ENCODE results near the gene SNAP91. TPM values are rescaled to one million over a fixed set of nuclear protein-coding genes. Genes with fewer than 3 reads are reported as not detected.

SNAP91 gene
- total RNA-seq, 3 donors from 2014 or later (not counting 1 experiment from before 2014, with no cell fraction given): not detected

DNA sequence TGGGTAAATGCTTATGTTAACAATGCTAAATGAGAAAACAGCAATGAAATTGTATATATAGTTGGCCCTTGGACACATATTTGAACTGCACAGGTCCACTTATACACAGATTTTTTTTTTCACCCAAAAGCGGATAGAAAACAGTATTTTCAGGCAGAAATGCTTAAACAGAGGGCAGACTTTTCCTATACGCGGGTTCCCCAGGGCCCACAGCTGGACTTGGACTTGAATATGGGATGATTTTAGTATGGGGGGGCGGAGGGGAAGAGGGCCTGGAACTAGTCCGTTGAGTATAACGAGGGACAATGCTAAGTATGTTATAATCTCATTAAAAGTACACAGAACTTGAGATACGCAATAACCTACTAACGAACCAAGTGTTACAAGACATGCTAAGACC, 197.6 kb downstream of the SNAP91 start:
- Mint-ChIP-seq H3K27me3 (ENCODE audit: low read depth in 2 of 2) (peaks cover 29 to 38% of the 10 kb centered on the region in 2 donors), H3K4me3 (peak overlapping the region; percentile 40), H3K9me3 (no peaks in the 10 kb centered on the region), H3K27ac (no peak overlapping the region), H3K36me3 (no peaks in the 10 kb centered on the region), H3K4me1 (peaks cover 10 to 17% of the 10 kb centered on the region in 2 donors)
- no peaks in the 10 kb centered on the region for H3K9me3 ChIP-seq (ENCODE audit: control insufficient read depth, insufficient read depth, low read length)
- WGBS (ENCODE audit: insufficient coverage): 89% methylated on average over 8 of the region's 8 CpGs
- TF ChIP-seq, protein P1, sequence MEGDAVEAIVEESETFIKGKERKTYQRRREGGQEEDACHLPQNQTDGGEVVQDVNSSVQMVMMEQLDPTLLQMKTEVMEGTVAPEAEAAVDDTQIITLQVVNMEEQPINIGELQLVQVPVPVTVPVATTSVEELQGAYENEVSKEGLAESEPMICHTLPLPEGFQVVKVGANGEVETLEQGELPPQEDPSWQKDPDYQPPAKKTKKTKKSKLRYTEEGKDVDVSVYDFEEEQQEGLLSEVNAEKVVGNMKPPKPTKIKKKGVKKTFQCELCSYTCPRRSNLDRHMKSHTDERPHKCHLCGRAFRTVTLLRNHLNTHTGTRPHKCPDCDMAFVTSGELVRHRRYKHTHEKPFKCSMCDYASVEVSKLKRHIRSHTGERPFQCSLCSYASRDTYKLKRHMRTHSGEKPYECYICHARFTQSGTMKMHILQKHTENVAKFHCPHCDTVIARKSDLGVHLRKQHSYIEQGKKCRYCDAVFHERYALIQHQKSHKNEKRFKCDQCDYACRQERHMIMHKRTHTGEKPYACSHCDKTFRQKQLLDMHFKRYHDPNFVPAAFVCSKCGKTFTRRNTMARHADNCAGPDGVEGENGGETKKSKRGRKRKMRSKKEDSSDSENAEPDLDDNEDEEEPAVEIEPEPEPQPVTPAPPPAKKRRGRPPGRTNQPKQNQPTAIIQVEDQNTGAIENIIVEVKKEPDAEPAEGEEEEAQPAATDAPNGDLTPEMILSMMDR (IDR thresholded peaks at IDR 0.05): no peak
- H3K4me3 ChIP-seq (ENCODE audit: low read length): no peak overlapping the region
- peaks cover 6% of the 10 kb centered on the region for H3K27me3 ChIP-seq (ENCODE audit: control insufficient read depth, insufficient read depth, low read length)
- DNase-seq (no peak), ATAC-seq (no peak)
- H3K36me3 ChIP-seq (ENCODE audit: control insufficient read depth, insufficient read depth, low read length): no peaks in the 10 kb centered on the region
- no peak overlapping the region for H3K27ac ChIP-seq (ENCODE audit: low read length)
- intact Hi-C loops (cut with micrococcal nuclease): loop anchor here (5.0 kb wide), 1 partner anchor 94 kb away; no protein-coding TSS in a partner anchor
- H3K4me1 ChIP-seq (ENCODE audit: control insufficient read depth, insufficient read depth, low read length): peaks cover 10% of the 10 kb centered on the region

DNA sequence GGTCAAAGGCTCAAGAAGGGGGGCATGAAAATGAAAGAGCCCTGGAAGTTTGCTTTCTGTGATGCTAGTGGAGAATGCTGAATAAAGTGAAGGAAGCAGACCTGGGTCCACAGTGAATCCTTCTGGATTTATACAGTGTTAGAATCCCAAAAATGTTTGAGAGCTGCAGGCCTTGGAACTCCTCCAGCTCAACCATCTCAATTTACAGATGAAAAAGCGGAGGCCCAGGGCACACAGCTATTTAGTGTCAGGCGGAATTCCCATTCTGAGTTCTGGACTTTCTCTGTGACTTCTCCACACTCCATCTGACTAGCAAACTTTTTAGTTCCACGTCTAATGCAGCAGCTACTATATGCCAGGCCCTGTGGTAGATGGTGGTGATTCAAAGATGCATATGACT, 198.1 kb downstream of the SNAP91 start:
- H3K4me3 Mint-ChIP-seq: no peak overlapping the region

DNA sequence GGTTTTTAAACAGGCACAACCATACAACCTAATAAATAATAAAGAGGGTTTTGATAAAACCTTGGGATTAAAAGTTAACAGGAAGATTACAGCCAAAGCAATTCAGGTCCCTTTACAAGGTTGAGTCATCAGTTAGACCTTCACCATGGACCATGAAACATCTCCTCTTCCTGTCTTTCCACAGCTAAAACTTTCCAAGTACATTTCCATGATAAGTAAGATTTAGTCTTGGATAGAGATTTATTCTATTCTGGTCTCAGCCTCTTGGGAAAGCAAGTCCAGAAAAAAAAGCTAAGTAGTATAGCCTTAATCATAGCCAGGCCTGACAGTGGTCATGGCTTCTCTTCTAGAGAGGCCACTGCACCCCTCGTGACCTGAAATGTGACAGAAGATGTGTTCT, 199.5 kb downstream of the SNAP91 start:
- no peak overlapping the region for H3K27ac Mint-ChIP-seq
- H3K4me1 Mint-ChIP-seq: peaks cover 10 to 12% of the 10 kb centered on the region in 2 donors
- intact Hi-C loops (cut with micrococcal nuclease): no loop called here
- H3K4me3 ChIP-seq (ENCODE audit: low read length): no peak overlapping the region
- WGBS (ENCODE audit: insufficient coverage): 90% methylated on average over 1 of the region's 1 CpG
- no peak for ATAC-seq
- peaks cover 22 to 32% of the 10 kb centered on the region in 2 donors for H3K27me3 Mint-ChIP-seq (ENCODE audit: low read depth in 2 of 2)
- H3K4me3 Mint-ChIP-seq: no peak overlapping the region
- H3K36me3 ChIP-seq (ENCODE audit: control insufficient read depth, insufficient read depth, low read length): no peaks in the 10 kb centered on the region
- H3K9me3 Mint-ChIP-seq: no peaks in the 10 kb centered on the region
- H3K27me3 ChIP-seq (ENCODE audit: control insufficient read depth, insufficient read depth, low read length): peaks cover 6% of the 10 kb centered on the region
- TF ChIP-seq, protein P1 (IDR thresholded peaks at IDR 0.05): no peak
- no peak for DNase-seq
- H3K36me3 Mint-ChIP-seq: no peaks in the 10 kb centered on the region
- H3K9me3 ChIP-seq (ENCODE audit: control insufficient read depth, insufficient read depth, low read length): no peaks in the 10 kb centered on the region
- H3K27ac ChIP-seq (ENCODE audit: low read length): no peak overlapping the region
- peaks cover 10% of the 10 kb centered on the region for H3K4me1 ChIP-seq (ENCODE audit: control insufficient read depth, insufficient read depth, low read length)

More for the DNA sequence above, 198.1 kb downstream of the SNAP91 start:
- Mint-ChIP-seq H3K4me1 (peaks cover 10 to 17% of the 10 kb centered on the region in 2 donors), H3K27ac (no peak overlapping the region), H3K9me3 (no peaks in the 10 kb centered on the region), H3K36me3 (no peaks in the 10 kb centered on the region), H3K27me3 (ENCODE audit: low read depth in 2 of 2) (peaks cover 26 to 38% of the 10 kb centered on the region in 2 donors)
- intact Hi-C loops (cut with micrococcal nuclease): loop anchor here (5.0 kb wide), 1 partner anchor 93 kb away; no protein-coding TSS in a partner anchor
- peaks cover 10% of the 10 kb centered on the region for H3K4me1 ChIP-seq (ENCODE audit: control insufficient read depth, insufficient read depth, low read length)
- peaks cover 6% of the 10 kb centered on the region for H3K27me3 ChIP-seq (ENCODE audit: control insufficient read depth, insufficient read depth, low read length)
- H3K27ac ChIP-seq (ENCODE audit: low read length): no peak overlapping the region
- DNase-seq: no peak
- H3K9me3 ChIP-seq (ENCODE audit: control insufficient read depth, insufficient read depth, low read length): no peaks in the 10 kb centered on the region
- no peak for ATAC-seq
- no peak overlapping the region for H3K4me3 ChIP-seq (ENCODE audit: low read length)
- TF ChIP-seq, protein P1 (IDR thresholded peaks at IDR 0.05): no peak
- WGBS (ENCODE audit: insufficient coverage): 89% methylated on average over 3 of the region's 3 CpGs
- no peaks in the 10 kb centered on the region for H3K36me3 ChIP-seq (ENCODE audit: control insufficient read depth, insufficient read depth, low read length)

DNA sequence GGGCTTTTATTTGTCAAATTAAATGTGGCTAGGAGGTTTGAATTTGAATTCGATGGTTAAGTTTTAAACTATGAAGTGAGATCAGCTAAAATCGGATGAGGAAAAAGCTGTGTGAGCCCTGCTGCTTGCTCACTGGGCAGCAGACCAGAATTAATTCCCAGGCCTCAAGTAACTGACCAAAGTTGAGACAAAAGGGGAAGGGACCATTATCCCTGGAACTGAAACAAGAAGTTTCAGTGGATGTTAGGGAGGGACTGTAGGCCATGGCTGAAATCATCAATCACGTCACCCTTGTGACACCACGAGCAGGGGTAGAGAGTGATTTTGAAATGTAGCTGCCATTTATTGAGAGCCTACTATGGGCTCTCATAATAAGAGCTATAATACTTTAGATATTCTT, 203.5 kb downstream of the SNAP91 start:
- H3K27me3 ChIP-seq (ENCODE audit: control insufficient read depth, insufficient read depth, low read length): no peaks in the 10 kb centered on the region
- no peaks in the 10 kb centered on the region for H3K4me1 ChIP-seq (ENCODE audit: control insufficient read depth, insufficient read depth, low read length)
- Mint-ChIP-seq H3K4me1 (no peaks in the 10 kb centered on the region), H3K27me3 (ENCODE audit: low read depth in 2 of 2) (peaks cover 0 to 7% of the 10 kb centered on the region in 2 donors), H3K9me3 (no peaks in the 10 kb centered on the region), H3K4me3 (no peak overlapping the region), H3K27ac (no peak overlapping the region), H3K36me3 (no peaks in the 10 kb centered on the region)
- no peak overlapping the region for H3K27ac ChIP-seq (ENCODE audit: low read length)
- no peaks in the 10 kb centered on the region for H3K9me3 ChIP-seq (ENCODE audit: control insufficient read depth, insufficient read depth, low read length)
- no peak overlapping the region for H3K4me3 ChIP-seq (ENCODE audit: low read length)
- DNase-seq (no peak), ATAC-seq (no peak)
- TF ChIP-seq, protein P1 (IDR thresholded peaks at IDR 0.05): no peak
- H3K36me3 ChIP-seq (ENCODE audit: control insufficient read depth, insufficient read depth, low read length): no peaks in the 10 kb centered on the region
- WGBS (ENCODE audit: insufficient coverage): 87% methylated on average over 4 of the region's 4 CpGs
- intact Hi-C loops (cut with micrococcal nuclease): no loop called here

All from natural killer cell (primary cell).